WI38 (cell line): Measurements from ENCODE around the gene ST6GALNAC6.

Experiments
- H3K4me3 ChIP-seq: 2 replicates; pipeline ENCODE4 v1.5.1; 2011; ENCODE audit warnings: low read depth, mild to moderate bottlenecking, control low read depth, low read length
- TF ChIP-seq, protein P1 (sequence below): IDR thresholded peaks from 2 replicates; pipeline ENCODE4 v1.5.1; 2012; ENCODE audit warnings: low read depth, mild to moderate bottlenecking, control low read depth, low read length

Gene ST6GALNAC6, protein sequence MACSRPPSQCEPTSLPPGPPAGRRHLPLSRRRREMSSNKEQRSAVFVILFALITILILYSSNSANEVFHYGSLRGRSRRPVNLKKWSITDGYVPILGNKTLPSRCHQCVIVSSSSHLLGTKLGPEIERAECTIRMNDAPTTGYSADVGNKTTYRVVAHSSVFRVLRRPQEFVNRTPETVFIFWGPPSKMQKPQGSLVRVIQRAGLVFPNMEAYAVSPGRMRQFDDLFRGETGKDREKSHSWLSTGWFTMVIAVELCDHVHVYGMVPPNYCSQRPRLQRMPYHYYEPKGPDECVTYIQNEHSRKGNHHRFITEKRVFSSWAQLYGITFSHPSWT

DNA sequence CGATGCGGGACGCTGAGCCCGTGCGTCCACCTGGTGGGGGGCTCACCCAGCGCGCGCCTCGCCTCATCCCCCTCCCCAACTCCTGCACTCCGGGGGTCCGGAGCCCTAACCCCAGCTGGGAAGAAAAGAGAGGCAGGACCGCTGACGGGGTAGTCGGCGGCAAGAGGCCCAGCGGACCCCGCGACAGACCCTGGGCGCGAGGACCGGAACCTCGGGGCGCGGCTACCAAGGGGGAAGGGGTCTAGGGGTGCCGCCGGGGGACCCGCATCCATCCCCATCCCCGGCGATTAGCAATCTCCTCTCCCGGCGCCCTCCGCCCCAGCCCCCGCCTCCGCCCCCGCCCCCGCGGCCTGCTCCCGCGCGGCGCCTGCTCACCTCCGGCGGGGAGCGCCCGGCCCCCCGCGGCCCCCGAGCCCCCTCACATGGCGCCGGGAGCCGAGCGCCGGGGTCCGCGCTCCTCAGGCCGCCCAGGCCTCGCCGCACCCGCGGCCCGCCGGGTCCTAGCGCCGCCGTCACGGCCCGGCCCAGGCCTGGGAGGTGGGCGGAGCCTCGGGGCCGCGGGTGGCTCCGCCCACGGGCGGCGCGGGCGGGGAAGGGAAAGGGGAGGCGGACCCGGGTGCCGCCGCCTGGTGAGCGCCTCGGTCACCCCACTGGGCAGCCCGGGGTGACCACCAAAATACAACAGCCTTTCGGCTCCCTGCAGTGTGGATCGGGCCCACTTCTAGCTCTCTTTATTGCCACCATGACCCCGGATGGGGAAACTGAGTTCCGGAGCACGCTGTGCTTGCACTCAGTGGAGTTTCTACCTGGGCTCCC is at the start of gene ST6GALNAC6:
ST6GALNAC6 (minus strand) TSS at position 476 of the 816 bp plus-strand sequence. CDS start 1,622 bp downstream, outside the sequence.
- TF ChIP-seq, protein P1, sequence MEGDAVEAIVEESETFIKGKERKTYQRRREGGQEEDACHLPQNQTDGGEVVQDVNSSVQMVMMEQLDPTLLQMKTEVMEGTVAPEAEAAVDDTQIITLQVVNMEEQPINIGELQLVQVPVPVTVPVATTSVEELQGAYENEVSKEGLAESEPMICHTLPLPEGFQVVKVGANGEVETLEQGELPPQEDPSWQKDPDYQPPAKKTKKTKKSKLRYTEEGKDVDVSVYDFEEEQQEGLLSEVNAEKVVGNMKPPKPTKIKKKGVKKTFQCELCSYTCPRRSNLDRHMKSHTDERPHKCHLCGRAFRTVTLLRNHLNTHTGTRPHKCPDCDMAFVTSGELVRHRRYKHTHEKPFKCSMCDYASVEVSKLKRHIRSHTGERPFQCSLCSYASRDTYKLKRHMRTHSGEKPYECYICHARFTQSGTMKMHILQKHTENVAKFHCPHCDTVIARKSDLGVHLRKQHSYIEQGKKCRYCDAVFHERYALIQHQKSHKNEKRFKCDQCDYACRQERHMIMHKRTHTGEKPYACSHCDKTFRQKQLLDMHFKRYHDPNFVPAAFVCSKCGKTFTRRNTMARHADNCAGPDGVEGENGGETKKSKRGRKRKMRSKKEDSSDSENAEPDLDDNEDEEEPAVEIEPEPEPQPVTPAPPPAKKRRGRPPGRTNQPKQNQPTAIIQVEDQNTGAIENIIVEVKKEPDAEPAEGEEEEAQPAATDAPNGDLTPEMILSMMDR = no peak
- H3K4me3 ChIP-seq = peak within 1 kb of the TSS; percentile 90

DNA sequence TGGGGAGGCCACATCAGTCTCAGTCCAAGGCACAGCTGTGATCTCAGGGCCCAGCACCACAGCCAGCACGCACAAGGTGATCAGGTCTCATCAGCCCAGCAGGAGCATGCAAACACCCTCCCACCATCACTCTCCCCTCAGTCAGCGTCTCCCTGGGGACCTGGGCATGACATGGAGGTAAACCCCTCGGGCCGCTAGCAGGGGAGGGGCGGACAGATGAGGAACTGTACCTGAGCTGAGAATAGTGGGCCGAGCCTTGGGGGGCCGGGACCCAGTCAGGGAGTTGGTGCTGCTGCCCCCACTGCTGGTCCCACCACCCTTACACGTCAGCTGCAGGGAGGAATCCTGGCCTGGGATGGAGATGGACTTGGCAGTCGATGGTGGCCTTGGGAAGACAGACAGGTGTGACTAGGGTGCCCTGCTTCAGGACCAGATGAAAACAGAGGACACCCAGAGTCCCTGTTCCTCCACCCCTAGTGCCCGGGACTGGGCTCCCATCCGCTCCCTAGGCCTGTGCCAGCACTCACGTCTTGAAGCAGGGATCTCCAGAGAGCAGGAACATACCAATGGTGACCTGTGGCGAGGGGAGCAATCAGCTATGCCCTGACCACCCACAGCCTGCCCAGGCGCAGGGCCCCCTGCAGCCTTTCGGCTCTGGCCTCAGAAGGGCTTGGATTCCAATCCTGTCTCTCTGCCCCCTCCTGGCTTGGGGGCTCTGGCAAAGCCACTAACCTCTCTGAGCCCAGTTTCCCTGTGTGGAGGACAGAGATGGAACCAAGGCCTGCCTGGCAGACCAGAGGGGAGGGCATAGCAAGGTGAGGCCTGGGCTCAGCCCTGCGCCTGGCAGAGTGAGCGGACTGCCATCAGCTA is 48.7 kb upstream of the ST6GALNAC6 start:
- TF ChIP-seq, protein P1 = no peak
- H3K4me3 ChIP-seq = no peak overlapping the region

DNA sequence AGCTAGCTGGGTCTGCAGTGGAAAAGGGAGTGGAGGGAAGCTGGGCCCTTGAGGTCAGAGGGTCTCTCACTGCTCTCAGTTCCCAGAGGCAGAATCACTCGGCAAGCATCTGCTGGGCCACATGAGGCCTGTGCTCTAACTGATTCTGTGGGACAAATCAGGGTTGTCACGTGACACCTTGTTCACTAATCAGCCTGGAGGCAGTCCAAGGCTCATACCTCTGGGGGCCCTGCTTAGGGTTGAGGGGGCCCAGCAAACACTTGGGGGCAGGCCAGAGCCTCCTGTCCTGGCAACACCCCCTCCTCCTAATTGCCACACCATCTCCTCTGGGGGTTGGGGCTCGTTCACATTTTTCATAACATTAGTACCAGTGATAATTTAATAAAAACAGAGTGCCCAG is 47.3 kb upstream of the ST6GALNAC6 start:
- H3K4me3 ChIP-seq = no peak overlapping the region
- TF ChIP-seq, protein P1 = no peak

DNA sequence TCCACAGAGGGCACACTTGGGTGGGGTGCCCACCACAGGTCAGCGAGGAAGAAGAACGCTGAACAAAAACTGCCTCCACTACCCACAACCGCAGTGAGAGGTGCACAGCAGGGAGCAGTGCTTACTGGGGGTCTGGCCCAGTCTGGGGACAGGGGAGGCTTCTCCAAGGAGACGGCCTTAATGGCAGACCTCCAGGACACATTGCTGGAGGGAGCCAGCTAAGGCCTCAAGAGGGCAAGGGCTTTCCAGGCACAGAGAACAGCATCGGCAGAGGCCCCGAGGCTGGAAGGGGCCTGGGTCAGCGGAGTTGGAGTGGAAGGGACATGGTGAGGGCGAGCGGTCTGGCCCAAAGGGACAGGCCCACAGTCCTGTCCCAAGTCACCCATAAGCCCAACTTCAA is 46.5 kb upstream of the ST6GALNAC6 start:
- TF ChIP-seq, protein P1 = no peak
- no peak overlapping the region for H3K4me3 ChIP-seq

DNA sequence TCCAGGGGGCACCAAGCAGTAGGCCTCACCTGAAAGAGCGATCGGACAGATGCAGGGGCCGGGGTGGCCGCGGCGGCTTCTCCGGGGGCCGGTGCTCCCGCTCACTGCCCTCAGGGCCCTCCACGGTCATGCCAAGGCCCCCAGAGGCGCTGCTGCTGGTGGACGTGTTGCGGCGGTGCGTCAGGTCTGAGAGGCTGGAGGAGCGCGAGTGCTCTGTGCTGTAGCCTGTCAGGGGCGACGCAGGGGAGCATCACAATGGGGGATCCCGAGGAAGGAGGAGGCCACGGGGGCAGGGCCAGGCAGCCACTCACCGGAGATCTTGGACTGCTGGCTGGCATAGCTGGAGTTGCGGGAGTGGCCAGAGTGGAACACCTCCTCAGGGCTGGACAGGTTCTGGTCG is 45.9 kb upstream of the ST6GALNAC6 start:
- TF ChIP-seq, protein P1 = no peak
- no peak overlapping the region for H3K4me3 ChIP-seq

DNA sequence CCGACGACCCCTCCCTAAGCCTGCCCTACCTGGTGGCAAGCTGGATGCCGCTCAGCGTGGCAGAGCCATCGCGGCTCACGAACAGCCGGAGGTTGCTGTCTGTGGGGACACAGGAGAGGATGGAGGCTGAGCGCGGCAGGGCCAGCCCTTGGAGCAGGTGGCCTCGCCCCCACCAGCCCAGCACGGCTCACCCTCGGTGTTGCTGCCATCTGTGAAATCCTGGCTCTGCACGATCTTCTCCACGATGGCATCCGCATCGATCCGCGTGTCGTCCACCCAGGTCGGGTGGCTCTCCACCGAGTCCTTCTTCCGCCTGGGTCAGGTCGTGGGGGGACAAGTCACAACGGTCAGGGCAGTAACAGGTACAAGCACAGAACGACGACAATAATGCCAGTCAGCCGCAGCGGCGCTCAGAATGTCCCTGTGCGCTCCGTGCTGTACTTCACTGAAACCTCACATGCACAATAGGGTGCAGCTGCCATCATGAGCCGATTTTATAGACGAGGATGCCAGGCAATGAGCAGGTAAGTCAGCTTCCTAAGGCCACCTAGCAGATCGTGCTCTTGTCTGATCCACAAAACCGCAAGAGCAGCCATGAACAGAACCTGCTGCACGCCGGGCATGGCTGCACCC is 45.3 kb upstream of the ST6GALNAC6 start:
- TF ChIP-seq, protein P1 = no peak
- H3K4me3 ChIP-seq = no peak overlapping the region
